Heart left ventricle (tissue), 16 donors: ENCODE results near the gene GJA1. TPM values are rescaled to one million over a fixed set of nuclear protein-coding genes. Genes with fewer than 3 reads are reported as not detected.
"Not testable (repeated sequence)": the region's sequence is repeated elsewhere in the genome, so short reads cannot be mapped to it uniquely, and the experiment has no call there.

Experiments
- ATAC-seq, 4 donors: fragments of 200-7000 bp; cut with Tn5 transposase; one replicate each; pipeline ENCODE4 v1.9.1; 2020 to 2022; ENCODE audit warnings: moderate library complexity in 4 of 4, mild to moderate bottlenecking in 3 of 4, moderate number of reproducible peaks in 1 of 4
- DNase-seq, 5 donors: peaks; one replicate each; pipeline ENCODE4 v3.0.0-alpha.2; 2020
- H3K27ac ChIP-seq, 12 donors: fragments of 200-600 bp; sonication (generic) in 4 of 12; one replicate each; pipeline versions ENCODE4 v1.5.0 to v1.8.0; 2016 to 2022; ENCODE audit warnings: mild to moderate bottlenecking in 2 of 12
- H3K27me3 ChIP-seq, 9 donors: fragments of 200-600 bp; sonication (generic) in 2 of 9; one replicate each; pipeline versions ENCODE4 v1.5.1 to v1.8.0; 2016 to 2022; ENCODE audit warnings: mild to moderate bottlenecking in 3 of 9
- H3K36me3 ChIP-seq, 9 donors: fragments of 200-600 bp; sonication (generic) in 2 of 9; one replicate each; pipeline versions ENCODE4 v1.5.0 to v1.8.0; 2018 to 2022; ENCODE audit warnings: mild to moderate bottlenecking in 2 of 9
- H3K4me1 ChIP-seq, 12 donors: fragments of 200-600 bp; sonication (generic) in 4 of 12; one replicate each; pipeline versions ENCODE4 v1.5.0 to v1.8.0; 2016 to 2022; ENCODE audit warnings: mild to moderate bottlenecking in 3 of 12
- H3K4me3 ChIP-seq, 12 donors: fragments of 200-600 bp; sonication (generic) in 4 of 12; one replicate each; pipeline versions ENCODE4 v1.5.0 to v1.8.0; 2017 to 2022; ENCODE audit warnings: mild to moderate bottlenecking in 9 of 12, moderate library complexity in 4 of 12
- H3K9me3 ChIP-seq, 12 donors: fragments of 200-600 bp; sonication (generic) in 4 of 12; one replicate each; pipeline versions ENCODE4 v1.5.0 to v1.8.0; 2016 to 2022; ENCODE audit warnings: mild to moderate bottlenecking in 1 of 12
- POLR2A ChIP-seq, 2 donors: fragments of 450-650 bp; IDR thresholded peaks; one replicate each; pipeline ENCODE4 v1.6.1; 2017; ENCODE audit warnings: antibody characterized with exemption in 2 of 2, mild to moderate bottlenecking in 2 of 2, moderate library complexity in 2 of 2
- WGBS, 4 donors: extraction: QIAGEN DNeasy Blood & Tissue Kit in 2 of 4; methylation state at CpG; one replicate each; pipeline versions ENCODE4 v1.1.5 to v1.1.7; 2013 to 2018; 5-methylcytosine and 5-hydroxymethylcytosine counted together
- intact Hi-C, 10 donors: fragments of 100-400 bp; cut with DNase I; formaldehyde crosslinking; loops; one replicate each; pipeline versions ENCODE4 v1.11.1 to v1.14.2; 2022
- polyA plus RNA-seq, 2 donors: library from polyadenylated mRNA; stranded (reverse); fragments of 200-250 nt; gene quantifications; one replicate each; pipeline ENCODE4 v1.2.3, GENCODE V29; 2013
- total RNA-seq, 9 donors: library from RNA; depleted of rRNA in 2 of 9; stranded (reverse); fragments of >200 nt in 2 of 9; fragmentation: NEBNext Ultra II Directional in 3 of 9; extraction: Animal tissue kit (Norgen Biotek cat#: 25700) in 3 of 9; gene quantifications; one replicate each; pipeline versions ENCODE4 v1.1.0 to v1.2.4, GENCODE V29; 2016 to 2023
- TF ChIP-seq, protein P1 (sequence below), 12 donors: fragments of 200-600 bp; sonication (generic) in 4 of 12; IDR thresholded peaks; one replicate each; pipeline versions ENCODE4 v1.5.0 to v1.8.0; 2018 to 2022; ENCODE audit warnings: antibody characterized with exemption in 12 of 12, mild to moderate bottlenecking in 5 of 12
- donor health status: ischemic (EF 13 %, LVEDD 7.1; RV severe dilation, severe dysfunction).
- donor health status: healthy with polysubstance abuse.
- donor health status: DM: no; HTN: yes; CAD: no.
- donor health status: DM: no; HTN: no; CAD: no.
- donor health status: ischemic (EF 25% LVEDD 6.9; RV normal size, moderate dysfunction).
- donor health status: ischemic (EF 25% LVEDD 5.7; RV mildly dilated, moderate dysfunction).
- donor health status: healthy.
- donor health status: DM: yes; HTN: yes; CAD: no.
- donor health status: ischemic (EF 35%, LVEDD 5.7; RV mildly dilated, moderate dysfunction).
- donor health status: nonischemic (EF 11% LVEDD 7.7; RV severe dilation, severe dysfunction).
- donor health status: DM: yes; HTN: yes; CAD: no.
- donor health status: PGD.
- donor health status: ischemic (EF 29% LVEDD 5.4; RV normal size, mild dysfunction).
- donor health status: nonischemic (EF 23%, LVEDD 6.1; RV moderate dilation, normal function).

The GJA1 gene
- total and polyA plus RNA-seq, 11 donors: 103 to 404 (median 208) TPM

DNA sequence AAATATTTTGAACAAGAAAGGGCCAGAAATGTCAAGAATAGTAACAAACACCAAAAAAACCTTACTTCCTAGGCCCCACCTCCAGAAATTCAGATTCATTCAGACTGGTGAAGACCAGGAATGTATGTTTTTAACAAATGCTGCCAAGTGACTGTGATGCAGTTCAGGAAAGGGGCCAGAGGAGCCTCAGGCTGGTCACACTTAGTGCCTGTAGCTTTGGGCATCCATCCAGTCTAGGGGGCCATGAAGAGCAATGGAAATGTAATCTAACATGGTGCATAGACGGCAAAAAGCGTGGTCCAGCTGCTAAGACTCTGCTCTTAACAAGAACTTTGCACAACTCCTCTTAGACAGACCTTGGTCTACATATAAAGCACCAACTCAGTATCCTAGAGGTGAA, 7.1 kb downstream of the GJA1 start:
- H3K27me3 ChIP-seq: peaks cover 0 to 10% (median 0%) of the 10 kb centered on the region in 9 donors
- H3K27ac ChIP-seq: peak overlapping the region in 11 of 12 donors; percentile 19 to 95 (median 57)
- DNase-seq (peak in 2 of 5 donors; percentile 28 to 30), ATAC-seq (peak; percentile 46 to 55 (median 48))
- WGBS, 4 donors: 34 to 57% (median 42%) methylated on average over 2 of the region's 2 CpGs
- H3K9me3 ChIP-seq: no peaks in the 10 kb centered on the region
- H3K36me3 ChIP-seq: peaks cover 0 to 26% (median 9%) of the 10 kb centered on the region in 9 donors
- TF ChIP-seq POLR2A (IDR thresholded peaks at IDR 0.05): no peak
- TF ChIP-seq, protein P1, sequence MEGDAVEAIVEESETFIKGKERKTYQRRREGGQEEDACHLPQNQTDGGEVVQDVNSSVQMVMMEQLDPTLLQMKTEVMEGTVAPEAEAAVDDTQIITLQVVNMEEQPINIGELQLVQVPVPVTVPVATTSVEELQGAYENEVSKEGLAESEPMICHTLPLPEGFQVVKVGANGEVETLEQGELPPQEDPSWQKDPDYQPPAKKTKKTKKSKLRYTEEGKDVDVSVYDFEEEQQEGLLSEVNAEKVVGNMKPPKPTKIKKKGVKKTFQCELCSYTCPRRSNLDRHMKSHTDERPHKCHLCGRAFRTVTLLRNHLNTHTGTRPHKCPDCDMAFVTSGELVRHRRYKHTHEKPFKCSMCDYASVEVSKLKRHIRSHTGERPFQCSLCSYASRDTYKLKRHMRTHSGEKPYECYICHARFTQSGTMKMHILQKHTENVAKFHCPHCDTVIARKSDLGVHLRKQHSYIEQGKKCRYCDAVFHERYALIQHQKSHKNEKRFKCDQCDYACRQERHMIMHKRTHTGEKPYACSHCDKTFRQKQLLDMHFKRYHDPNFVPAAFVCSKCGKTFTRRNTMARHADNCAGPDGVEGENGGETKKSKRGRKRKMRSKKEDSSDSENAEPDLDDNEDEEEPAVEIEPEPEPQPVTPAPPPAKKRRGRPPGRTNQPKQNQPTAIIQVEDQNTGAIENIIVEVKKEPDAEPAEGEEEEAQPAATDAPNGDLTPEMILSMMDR (IDR thresholded peaks at IDR 0.05): no peak
- peak overlapping the region in 8 of 12 donors; percentile 65 to 86 (median 78) for H3K4me3 ChIP-seq
- H3K4me1 ChIP-seq: peaks cover 0 to 79% (median 27%) of the 10 kb centered on the region in 12 donors
- intact Hi-C loops: loop anchor here in 3 of 10 donors (5.0 to 10.0 kb wide), 3 partner anchors 140 to 225 kb away; no protein-coding TSS in a partner anchor

DNA sequence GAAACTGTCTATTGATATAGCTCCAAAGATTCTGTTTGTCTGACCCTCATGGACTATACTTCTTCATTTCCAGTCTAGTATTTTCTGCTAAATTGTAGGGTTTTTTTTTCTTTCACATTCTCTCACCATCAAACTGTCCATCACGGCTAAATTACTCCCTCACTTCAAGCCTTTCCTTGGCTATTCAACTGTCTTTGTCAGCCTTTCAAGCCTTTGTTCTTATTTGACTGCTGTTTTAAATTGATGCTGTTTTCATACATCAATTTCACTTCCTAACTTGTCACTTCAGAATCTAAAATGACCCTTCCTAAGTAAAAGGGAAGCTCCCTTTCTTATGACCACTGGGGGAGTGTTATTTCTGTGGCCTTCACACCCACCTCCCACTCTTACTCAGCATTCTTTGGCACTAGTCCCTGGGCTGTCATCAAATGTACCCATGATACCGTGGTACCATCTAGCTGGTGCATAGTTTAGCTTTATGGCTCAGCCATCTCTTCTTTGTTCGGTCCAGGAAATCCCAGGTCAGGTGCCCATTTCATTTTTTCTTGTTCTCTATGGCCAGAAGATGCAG, 8.6 kb downstream of the GJA1 start:
- intact Hi-C loops: loop anchor here in 3 of 10 donors (5.0 to 10.0 kb wide), 3 partner anchors 138 to 223 kb away; no protein-coding TSS in a partner anchor
- 17 to 19% (median 18%) methylated on average over 3 of the region's 3 CpGs for whole genome bisulfite sequencing, 4 donors
- ATAC-seq (peak; percentile 70 to 83 (median 80)), DNase-seq (peak in 3 of 5 donors; percentile 39 to 44 (median 43))
- H3K4me1 ChIP-seq: peaks cover 0 to 78% (median 28%) of the 10 kb centered on the region in 12 donors
- H3K9me3 ChIP-seq: no peaks in the 10 kb centered on the region
- TF ChIP-seq, protein P1 (IDR thresholded peaks at IDR 0.05): no peak
- peak overlapping the region in 6 of 12 donors; percentile 3 to 86 (median 44) for H3K4me3 ChIP-seq
- no peaks in the 10 kb centered on the region for H3K27me3 ChIP-seq
- H3K27ac ChIP-seq: peak overlapping the region; percentile 2 to 93 (median 54)
- peaks cover 0 to 41% (median 15%) of the 10 kb centered on the region in 9 donors for H3K36me3 ChIP-seq

DNA sequence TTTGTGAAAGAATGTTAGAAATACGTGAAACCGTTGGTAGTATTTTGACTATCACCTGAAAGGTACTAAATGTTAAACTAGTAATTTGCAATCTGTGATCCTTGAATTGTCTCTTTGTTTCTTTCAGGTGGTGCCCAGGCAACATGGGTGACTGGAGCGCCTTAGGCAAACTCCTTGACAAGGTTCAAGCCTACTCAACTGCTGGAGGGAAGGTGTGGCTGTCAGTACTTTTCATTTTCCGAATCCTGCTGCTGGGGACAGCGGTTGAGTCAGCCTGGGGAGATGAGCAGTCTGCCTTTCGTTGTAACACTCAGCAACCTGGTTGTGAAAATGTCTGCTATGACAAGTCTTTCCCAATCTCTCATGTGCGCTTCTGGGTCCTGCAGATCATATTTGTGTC, 11.3 kb downstream of the GJA1 start:
- DNase-seq, H3K4me3 ChIP-seq, H3K9me3 ChIP-seq, H3K27me3 ChIP-seq, ATAC-seq: not testable (repeated sequence)
- Histone ChIP-seq H3K4me1 (peaks cover 0 to 61% (median 25%) of the 10 kb centered on the region in 12 donors), H3K36me3 (peaks cover 0 to 55% (median 23%) of the 10 kb centered on the region in 9 donors), H3K27ac (peak overlapping the region in 2 of 12 donors; percentile 20 to 29)
- intact Hi-C loops: loop anchor here in 1 of 10 donors (10.0 kb wide), 1 partner anchor 138 kb away; no protein-coding TSS in a partner anchor
- WGBS, 4 donors: 60 to 77% (median 73%) methylated on average over 7 of the region's 7 CpGs

DNA sequence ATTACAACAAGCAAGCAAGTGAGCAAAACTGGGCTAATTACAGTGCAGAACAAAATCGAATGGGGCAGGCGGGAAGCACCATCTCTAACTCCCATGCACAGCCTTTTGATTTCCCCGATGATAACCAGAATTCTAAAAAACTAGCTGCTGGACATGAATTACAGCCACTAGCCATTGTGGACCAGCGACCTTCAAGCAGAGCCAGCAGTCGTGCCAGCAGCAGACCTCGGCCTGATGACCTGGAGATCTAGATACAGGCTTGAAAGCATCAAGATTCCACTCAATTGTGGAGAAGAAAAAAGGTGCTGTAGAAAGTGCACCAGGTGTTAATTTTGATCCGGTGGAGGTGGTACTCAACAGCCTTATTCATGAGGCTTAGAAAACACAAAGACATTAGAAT, 12.3 kb downstream of the GJA1 start:
- not testable (repeated sequence) for ATAC-seq, H3K27me3 ChIP-seq, DNase-seq, H3K9me3 ChIP-seq, H3K27ac ChIP-seq
- Histone ChIP-seq H3K36me3 (peaks cover 0 to 55% (median 23%) of the 10 kb centered on the region in 9 donors), H3K4me3 (peak overlapping the region in 3 of 12 donors; percentile 10 to 18 (median 15)), H3K4me1 (peaks cover 0 to 53% (median 20%) of the 10 kb centered on the region in 12 donors)
- WGBS, 4 donors: 57 to 74% (median 67%) methylated on average over 6 to 7 of the region's 7 CpGs
- intact Hi-C loops: loop anchor here in 1 of 10 donors (10.0 kb wide), 1 partner anchor 137 kb away; no protein-coding TSS in a partner anchor

DNA sequence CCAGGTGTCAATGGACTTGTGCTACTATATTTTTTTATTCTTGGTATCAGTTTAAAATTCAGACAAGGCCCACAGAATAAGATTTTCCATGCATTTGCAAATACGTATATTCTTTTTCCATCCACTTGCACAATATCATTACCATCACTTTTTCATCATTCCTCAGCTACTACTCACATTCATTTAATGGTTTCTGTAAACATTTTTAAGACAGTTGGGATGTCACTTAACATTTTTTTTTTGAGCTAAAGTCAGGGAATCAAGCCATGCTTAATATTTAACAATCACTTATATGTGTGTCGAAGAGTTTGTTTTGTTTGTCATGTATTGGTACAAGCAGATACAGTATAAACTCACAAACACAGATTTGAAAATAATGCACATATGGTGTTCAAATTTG, 13.1 kb downstream of the GJA1 start:
- not testable (repeated sequence) for H3K27ac ChIP-seq, DNase-seq, H3K27me3 ChIP-seq, ATAC-seq, H3K9me3 ChIP-seq
- intact Hi-C loops: loop anchor here in 1 of 10 donors (10.0 kb wide), 1 partner anchor 136 kb away; no protein-coding TSS in a partner anchor
- 70 to 78% (median 73%) methylated on average over 2 of the region's 2 CpGs for WGBS, 4 donors
- Histone ChIP-seq H3K36me3 (peaks cover 0 to 55% (median 23%) of the 10 kb centered on the region in 9 donors), H3K4me1 (peaks cover 0 to 48% (median 17%) of the 10 kb centered on the region in 12 donors), H3K4me3 (peak overlapping the region in 1 of 12 donors; percentile 9)
